Measurements from ENCODE around the gene GPR4. TPM values are rescaled to one million over a fixed set of nuclear protein-coding genes. Genes with fewer than 3 reads are reported as not detected.
"Not testable (repeated sequence)": the region's sequence is repeated elsewhere in the genome, so short reads cannot be mapped to it uniquely, and the experiment has no call there.

The GPR4 gene
- total RNA-seq, 1 donor from 2014 or later: 4.0 TPM

DNA sequence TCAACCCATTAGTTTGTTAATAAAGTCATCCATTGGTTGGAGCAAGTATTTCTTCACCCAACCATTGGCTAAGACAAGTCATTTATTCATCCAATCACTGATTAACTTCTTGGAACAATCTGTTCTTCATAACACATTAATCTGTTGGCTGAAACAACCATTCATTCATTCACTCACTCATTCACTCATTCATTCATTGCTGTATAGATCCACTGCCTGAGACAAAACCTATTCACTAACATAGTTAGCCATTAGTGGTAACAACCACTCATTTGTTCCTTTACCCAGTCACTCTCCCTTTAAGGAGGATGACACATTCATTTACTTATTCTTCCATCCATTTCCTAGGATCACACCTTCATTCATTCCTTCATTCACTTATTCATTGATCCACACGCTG is 22.0 kb upstream of the GPR4 start:
- DNase-seq (ENCODE audit: low read depth, low spot score): no peak

DNA sequence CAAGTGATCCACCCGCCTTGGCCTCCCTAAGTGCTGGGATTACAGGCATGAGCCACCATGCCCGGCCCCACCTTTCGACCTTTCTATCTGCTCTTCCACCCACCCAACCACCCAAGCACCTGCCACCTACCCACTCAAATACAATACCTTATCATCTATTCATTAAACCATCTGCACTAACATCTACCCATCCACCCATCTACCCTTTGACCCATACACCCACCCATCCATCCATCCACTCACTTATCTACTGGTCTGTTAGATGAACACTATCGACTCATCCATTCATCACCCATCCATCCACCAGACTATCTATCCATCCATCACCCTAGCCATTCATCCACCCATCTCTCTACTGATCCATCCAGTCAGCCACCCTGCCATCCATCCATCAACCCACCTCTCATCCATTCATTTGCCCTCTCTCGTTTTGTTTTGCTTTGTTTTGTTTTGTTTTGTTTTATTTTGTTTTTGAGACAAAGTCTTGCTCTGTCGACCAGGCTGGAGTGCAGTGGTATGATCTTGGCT is 20.0 kb upstream of the GPR4 start:
- no peak for DNase-seq (ENCODE audit: low read depth, low spot score)

DNA sequence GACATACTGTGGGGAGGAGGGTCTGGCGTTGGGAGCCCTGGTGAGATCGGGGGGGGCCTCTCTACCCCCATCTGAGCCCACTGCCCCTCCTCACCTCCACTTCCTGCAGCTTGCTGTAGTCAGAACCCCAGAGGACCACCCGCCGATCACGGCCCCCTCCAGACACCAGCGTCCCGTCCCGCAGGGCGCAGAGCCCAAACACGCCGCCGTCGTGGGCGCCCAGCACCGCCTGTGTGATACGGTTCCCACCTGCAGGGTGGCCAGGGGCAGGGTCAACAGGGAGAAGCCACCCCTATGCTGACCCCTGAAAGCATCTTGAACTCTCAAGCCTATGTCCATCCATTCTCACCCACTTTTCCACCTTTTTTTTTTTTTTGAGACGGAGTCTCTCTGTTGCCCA is 19.4 kb upstream of the GPR4 start:
- no peak for DNase-seq (ENCODE audit: low read depth, low spot score)

DNA sequence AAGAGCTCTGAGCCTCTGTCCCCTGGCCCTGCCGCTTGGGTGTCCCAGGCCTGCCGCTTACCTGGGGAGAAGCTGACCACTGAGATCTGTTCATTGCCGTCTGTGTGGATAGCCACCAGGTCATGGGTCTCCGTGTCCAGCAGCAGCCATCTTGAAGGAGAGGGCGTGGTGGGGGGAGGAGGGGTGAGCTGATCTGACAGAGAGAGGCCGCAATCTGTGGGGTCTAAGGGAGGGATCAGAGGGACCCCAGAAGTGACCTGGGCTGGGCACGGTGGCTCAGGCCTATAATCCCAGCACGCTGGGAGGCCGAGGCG is 14.6 kb upstream of the GPR4 start:
- no peak for DNase-seq (ENCODE audit: low read depth, low spot score)

DNA sequence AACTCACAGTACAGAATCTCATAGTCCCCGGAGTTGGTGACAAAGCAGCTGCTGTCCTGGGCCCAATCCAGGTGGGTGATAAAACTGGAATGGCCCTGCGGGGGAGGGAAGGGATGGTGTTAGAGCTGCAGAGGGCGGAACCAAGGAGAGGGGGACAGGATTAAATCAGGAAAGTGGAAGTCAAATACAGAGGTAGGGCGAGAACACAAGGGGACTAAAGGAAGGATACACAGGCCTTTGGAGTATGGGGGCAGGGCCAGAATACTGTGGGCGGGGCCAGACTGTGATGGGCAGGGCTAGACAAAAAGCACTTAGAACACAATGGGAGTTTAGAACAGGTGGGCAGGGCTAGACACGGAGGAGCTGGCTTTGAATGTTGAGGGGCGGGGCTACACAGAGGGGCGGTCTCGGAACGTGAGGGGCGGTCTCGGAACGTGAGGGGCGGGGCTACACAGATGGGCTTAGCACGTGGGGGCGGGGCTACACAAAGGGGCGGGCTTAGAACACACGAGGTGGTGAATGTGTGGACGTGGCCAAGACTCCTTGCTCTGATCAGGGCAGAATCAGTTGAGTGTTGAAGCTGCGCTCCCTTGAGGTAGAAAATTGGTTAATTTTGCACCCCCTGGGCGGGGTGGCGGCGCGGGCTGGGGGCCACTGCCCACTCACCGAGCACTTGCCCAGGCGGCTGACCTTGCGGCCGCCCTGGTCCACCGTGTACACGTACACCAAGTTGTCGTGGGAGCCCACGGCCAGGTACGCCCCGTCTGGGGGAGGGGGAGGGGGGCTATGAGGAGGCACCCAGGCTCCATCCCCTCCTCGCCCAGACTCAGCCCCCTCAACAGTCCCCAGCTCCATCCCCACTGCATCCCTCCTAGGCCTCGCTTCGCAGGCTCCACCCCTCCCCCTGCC is 14.0 kb upstream of the GPR4 start:
- DNase-seq (ENCODE audit: low read depth, low spot score): peak; percentile 92

DNA sequence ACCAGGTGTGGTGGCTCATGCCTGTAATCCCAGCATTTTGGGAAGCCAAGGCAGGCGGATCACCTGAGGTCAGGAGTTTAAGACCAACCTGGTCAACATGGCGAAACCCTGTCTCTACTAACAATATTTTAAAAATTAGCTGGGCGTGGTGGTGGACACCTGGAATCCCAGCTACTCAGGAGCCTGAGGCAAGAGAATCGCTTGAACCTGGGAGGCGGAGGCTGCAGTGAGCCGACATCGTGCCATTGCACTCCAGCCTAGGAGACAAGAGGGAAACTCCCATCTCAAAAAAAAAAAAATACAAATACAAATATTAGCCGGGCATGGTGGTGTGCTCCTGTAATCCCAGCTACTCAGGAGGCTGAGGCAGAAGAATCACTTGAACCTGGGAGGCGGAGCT is 13.0 kb upstream of the GPR4 start:
- not testable (repeated sequence) for DNase-seq (ENCODE audit: low read depth, low spot score)

DNA sequence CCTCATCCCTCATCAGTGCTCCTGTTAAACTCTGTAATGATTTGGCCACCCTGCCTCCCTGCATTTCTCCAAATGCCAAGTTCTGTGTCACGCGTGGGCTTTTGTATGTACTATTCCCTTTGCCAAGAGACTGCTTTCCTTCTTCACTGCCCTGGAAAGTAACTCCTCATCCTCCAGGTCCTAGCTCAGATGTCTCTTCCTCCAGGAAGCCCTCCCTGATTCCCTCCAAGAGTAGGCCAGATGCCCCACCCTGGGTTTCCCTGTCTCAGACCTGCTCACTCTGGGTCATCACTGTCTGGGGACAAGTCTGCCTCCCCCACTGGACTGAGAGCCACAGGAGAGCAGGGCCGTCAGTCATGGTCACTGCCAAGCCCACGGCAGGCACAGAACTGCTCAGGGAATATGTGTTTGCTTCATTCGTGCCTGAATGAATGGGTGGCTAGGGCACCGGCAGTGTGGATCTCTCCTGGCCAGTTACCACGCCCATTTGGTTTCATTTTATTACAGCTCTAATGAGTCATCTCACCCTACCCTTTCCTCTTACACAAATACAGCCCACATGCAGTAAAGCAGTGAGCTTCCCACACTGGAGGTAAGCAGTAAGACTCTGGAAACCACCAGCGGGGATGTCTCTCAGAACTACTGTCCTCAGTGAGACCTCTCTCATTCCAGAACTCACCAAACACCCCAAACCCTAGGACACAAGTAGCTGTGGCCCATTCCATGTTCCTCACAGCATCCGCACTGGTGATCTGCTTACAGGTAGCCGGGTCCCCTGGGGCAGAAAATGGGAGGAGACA is 12.1 kb upstream of the GPR4 start:
- DNase-seq (ENCODE audit: low read depth, low spot score): peak; percentile 44

DNA sequence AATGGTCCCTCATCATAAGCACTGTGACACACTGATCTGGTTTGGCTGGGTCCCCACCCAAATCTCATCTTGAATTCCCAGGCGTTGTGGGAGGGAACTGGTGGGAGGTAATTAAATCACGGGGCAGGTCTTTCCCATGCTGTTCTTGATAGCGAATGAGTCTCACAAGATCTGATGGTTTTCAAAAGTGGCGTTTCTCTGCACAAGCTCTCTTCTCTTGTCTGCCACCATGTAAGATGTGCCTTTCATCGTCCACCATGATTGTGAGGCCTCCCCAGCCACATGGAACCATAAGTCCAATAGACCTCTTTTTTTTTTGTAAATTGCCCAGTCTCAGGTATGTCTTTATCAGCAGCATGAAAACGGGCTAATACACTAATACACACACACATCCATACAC is 6.9 kb upstream of the GPR4 start:
- no peak for DNase-seq (ENCODE audit: low read depth, low spot score)

DNA sequence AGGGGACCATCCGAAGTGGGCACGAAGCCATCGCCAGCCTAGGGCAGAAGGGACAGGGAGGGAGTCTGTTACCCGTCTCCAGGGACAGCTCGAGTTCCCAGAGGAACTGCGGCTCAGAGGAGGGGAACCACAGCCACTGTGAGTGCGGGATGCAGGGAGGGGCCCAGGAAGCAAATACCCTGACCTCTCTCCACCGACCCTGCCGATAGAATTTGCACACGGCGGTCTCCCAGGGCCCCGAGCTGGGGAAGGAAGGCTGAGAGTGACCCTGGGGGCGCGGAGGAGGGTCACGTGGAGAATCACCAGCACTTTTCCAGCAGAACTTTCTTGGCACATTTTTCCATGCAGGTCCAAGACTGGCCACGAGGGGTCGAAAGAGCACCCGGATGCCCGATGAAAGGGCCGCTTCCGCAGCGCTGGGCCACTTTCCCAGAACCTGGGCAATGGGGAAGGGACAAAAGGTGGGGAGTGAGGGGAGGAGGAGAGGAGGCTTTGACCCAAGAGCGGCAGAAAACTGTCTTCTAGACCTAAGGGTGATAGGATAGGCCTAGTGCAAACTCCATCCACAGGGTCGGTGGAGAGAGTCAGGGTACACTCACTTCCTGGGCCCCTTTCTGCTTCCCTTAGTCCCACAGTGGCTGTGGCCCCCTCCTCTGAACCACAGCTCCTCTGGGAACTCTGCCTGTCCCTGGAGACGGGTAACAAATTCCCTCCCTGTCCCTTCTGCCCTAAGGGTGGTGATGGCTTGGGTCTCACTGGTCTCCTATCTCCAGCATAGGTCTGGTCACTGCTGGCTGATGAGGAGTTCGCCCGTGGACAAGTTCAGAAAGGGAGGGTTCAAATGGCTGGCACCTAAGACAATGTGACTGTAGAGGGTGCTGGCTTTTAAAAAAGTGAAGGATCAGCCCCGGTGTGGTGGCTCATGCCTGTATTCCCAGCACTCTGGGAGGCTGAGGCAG is 5.3 kb upstream of the GPR4 start:
- DNase-seq (ENCODE audit: low read depth, low spot score): no peak

DNA sequence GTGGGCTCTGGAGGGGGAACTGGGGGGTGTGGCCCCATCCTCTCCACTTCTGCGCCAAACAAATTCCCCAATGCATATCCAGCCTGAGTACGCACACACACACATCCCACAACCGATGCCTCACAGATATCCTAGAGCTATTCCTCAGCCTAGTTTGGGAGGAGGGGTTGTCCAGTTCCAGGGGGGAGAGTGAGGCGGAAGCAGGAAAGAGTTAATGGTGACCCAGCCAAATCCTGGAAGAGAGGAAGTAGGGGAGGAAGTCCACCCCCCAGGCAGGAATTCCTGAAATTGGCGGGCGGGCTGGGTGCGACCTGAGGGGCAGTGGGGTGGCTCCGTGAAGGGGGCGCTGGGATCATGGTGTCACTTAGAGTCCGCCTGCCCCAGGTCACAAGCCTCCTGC is 897 bp downstream of the GPR4 start:
- no peak for DNase-seq (ENCODE audit: low read depth, low spot score)

DNA sequence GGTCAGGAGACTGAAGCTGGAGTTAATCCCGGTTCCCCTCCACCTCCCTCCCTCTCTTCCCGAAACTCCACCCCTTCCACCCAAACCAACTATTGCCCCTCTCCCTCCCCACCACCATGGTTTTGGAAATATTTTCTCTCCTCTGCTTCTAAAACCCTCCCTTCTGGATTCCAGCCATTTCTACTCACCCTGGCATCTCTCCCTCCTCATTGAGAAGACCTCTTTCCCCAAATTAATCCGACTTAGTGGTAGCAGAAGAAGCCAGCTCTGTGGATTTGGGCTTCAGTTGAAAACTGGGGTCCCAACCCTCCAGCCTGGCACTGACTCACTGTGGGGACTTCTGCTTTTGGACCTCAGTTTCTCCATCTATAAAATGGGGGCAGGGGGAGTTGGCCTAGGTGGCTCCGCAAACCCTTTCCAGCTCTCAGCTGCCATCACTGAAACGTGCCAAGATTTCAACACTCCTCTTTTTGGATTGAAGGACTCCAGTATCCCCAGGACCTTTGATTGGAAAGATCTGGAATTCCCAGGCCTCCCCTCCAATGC is 1.6 kb downstream of the GPR4 start:
- DNase-seq (ENCODE audit: low read depth, low spot score): no peak

DNA sequence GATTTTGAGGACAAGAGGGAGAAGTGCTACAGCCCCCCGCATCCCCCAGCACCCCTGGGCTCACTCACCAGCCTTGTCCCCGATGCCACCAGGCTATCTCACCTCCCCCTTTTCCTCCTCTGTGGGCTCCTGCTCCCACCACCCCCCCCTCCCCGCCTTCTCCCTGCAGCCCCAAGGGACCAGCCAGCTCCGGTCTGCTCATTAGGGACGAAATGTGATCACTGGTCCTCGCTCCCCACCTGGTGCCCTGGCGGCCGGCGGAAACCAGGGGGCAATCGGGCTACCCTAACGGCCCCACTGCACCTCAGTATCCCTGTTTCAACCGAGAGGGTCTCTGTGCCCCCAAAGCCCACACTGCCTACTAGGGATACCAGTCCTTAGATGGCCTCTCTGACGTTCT is 2.7 kb downstream of the GPR4 start:
- no peak for DNase-seq (ENCODE audit: low read depth, low spot score)

DNA sequence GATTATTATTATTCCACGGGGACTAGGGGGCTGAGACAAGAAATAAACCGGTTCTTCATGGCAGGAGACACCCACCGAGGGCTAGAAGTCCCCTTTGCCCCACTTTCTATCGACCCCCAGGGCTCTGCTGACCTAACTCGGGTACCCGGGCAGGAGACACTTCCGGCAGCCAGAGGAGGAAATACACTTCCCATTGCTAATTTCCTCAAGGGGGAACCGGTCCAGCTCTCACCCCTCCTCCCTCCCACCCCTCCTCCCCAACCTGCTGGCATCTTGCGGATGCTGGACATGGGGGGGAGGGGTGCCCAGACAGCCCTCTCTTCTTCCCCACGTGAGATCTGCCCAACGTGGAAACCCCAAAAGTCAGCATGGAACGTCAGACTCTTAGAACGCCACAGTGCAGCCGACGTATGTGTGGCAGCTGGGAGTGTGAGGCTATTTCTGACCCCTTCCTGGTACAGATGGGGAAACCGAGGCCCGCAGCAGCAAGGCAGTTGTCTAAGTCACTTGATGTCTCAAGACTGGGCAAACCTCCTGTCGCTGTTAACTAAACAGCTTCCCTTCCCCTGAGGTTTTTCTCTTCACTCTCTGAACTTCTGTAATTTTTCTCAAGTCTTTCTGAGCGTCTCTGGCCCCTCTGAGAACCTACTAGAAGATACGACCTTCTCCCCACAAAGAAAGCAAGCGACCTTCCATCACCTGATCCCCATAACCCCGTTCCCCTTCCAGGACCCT is 3.6 kb downstream of the GPR4 start:
- DNase-seq (ENCODE audit: low read depth, low spot score): no peak

DNA sequence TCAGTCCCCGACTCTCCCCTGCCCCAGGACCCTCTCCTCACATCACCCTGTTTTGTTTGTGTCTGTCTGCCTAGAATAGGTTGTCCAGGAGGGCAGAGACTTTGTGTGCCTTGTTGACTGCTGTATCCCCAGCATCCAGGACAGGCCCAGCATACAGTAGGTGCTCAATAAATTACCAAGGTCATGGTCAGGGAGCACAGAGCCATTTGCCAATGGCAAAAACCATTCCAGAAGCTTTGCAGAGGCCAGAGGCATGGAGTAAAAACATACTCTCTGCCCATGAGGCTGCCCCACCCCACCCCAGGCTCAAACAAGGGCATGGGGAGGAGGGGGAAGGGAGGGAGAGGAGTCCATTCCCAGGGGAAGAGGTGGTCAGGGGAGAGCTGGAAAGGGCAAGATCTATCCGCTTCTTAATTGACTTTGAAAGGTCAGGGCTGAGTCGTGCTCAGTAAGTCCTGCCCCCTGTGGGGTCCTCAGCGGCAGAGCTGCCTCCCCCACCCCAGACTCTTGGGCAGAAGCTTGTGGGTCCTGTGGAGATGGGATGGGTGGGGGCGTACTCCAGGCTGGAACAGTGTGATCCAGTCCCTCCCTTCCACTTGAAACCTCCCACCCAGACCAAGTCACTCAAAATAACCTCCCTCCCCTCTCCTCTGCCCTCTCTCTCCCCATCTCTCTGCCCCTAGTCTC is 4.4 kb downstream of the GPR4 start:
- no peak for DNase-seq (ENCODE audit: low read depth, low spot score)

DNA sequence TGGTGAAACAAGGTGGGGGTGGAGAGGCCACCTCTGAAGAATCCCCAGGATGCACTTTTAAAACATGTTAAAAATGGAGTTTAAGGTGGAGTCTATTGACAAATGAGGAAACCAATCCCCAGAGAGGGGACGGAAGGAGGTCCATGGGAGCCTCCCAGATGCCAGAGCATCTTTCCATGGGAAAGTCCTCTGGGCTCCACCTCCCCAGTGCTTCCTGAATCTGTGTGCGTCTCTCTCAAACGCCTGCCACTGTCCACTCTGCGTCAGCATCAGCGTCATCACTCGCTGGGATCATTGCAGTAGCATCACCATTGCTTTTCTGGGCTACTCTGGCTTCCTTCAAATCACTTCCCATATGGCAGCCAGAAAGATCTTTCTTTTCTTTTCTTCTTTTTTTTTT is 6.2 kb downstream of the GPR4 start:
- no peak for DNase-seq (ENCODE audit: low read depth, low spot score)

DNA sequence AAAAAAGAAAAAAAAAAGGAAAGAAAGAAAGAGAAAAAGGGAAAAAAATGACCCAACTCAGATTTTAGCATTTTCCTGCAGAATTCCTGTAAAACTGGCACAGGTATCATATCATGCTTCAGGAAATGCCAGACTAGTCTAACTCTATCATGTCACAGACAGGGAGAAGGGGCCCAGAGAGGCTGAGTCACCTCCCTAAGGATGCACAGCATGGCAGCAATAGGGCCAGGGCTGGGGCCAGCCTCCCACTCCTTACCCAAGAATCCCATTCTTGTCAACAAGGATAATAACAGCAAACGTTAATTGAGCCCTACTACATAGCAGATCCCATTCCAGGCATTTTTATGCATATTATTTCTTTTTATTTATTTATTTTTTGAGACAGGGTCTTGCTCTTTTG is 8.5 kb downstream of the GPR4 start:
- DNase-seq (ENCODE audit: low read depth, low spot score): no peak

DNA sequence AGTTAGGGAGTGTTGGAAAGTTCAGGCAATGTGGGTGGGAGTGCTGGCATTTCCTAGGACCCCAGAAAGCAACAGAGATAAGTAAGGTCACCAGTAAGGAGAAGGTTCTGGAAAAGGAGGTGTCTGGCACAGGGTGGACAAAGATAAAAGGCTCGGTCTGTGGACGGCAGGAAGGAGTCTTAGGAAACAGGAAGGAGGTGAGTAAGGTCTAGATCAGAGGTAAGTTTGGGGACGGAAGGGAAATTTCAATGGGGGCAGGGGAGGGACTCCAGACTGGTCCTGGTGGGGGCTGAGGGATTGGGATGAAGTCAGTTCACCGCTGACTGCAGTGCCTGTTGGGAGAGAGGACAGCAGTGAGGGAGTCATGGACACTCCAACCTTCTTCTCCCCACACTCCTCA is 9.6 kb downstream of the GPR4 start:
- no peak for DNase-seq (ENCODE audit: low read depth, low spot score)

DNA sequence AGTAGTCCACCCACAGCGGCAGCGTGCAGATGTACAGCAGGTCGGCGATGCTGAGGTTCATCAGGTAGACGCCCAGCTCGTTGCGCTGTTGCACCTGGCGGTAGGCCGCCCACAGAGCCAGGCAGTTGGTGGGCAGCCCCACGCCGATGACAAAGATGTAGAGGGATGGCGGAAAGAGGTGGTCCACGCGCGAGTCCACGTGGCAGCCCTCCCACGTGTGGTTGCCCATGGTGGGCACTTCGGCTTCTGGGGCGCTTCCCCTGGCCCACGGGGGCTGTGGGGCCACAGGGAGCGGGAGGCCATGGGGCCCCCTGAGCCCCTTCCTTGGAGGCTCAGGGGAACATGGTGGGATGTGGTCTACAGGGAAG is 10.4 kb downstream of the GPR4 start:
- no peak for DNase-seq (ENCODE audit: low read depth, low spot score)

DNA sequence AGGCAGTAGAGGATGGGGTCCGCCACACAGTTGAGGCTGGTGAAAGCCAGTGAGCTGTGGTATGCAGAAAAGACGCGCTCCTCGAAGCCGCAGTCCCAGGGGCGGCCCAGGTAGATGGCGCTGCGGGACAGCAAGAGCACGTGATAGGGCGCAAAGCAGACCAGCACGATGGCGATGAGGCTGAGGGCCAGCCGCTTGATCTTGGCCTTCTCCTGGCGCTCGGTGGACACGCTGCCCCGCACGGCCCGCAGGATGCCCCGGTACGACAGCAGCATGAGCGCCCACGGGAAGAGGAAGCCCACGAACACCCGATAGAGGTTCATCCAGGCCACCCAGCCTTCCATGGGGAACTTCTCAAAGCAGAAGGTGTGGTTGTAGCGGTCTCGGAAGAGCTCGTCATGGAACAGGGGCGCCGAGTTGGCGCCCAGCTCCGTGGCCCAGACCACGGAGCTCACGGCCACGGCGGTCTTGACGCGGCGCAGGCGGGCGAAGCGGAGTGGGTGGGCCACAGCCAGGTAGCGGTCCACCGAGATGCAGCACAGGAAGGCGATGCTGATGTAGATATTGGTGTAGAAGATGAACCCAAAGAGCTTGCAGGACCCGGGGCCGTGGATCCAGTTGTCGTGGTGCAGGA is 10.9 kb downstream of the GPR4 start:
- DNase-seq (ENCODE audit: low read depth, low spot score): no peak

All from pulmonary artery endothelial cell (primary cell).